HFFc6 (cell line): ENCODE data around the gene RAI1. TPM values are rescaled to one million over a fixed set of nuclear protein-coding genes. Genes with fewer than 3 reads are reported as not detected.
"Not testable (repeated sequence)": the region's sequence is repeated elsewhere in the genome, so short reads cannot be mapped to it uniquely, and the experiment has no call there.

Experiments used
- DNase-seq: peaks from one replicate; pipeline ENCODE4 v3.0.0-alpha.2; 2018
- H3K27ac Mint-ChIP-seq: 2 replicates; pipeline ENCODE4 v1.8.0; 2020; ENCODE audit warnings: mild to moderate bottlenecking, mixed read lengths
- H3K27me3 Mint-ChIP-seq: 2 replicates; pipeline ENCODE4 v1.8.0; 2021; ENCODE audit warnings: mild to moderate bottlenecking, moderate library complexity, mixed read lengths; ENCODE audit not compliant: insufficient read depth
- H3K36me3 Mint-ChIP-seq: 2 replicates; pipeline ENCODE4 v1.8.0; 2021; ENCODE audit warnings: low read depth, mixed read lengths
- H3K4me1 Mint-ChIP-seq: 2 replicates; pipeline ENCODE4 v1.8.0; 2020; ENCODE audit warnings: low read depth, mixed read lengths
- H3K4me3 Mint-ChIP-seq: 2 replicates; pipeline ENCODE4 v1.8.0; 2020; ENCODE audit warnings: mild to moderate bottlenecking, moderate library complexity, mixed read lengths
- H3K9me3 Mint-ChIP-seq: 2 replicates; pipeline ENCODE4 v1.8.0; 2020; ENCODE audit warnings: mild to moderate bottlenecking, mixed read lengths
- CTCF ChIP-seq: fragments of 200-600 bp; sonication (generic); IDR thresholded peaks from 2 replicates; pipeline ENCODE4 v1.5.0; 2021; ENCODE audit warnings: antibody characterized with exemption, mild to moderate bottlenecking
- total RNA-seq, 6 experiments: library from RNA; stranded (reverse); fragmentation: NEBNext Ultra II Directional; extraction: Animal tissue kit (Norgen Biotek cat#: 25700); gene quantifications; 2 replicates in 1 of 6; 3 replicates in 5 of 6; pipeline ENCODE4 v1.2.3, GENCODE V29; 2021

The RAI1 gene
- total RNA-seq, 6 experiments from 2014 or later = 26.9 to 29.3 (median 29.0) TPM

- peak overlapping the region; percentile 98 for H3K27ac Mint-ChIP-seq
- no peak for DNase-seq
- H3K36me3 Mint-ChIP-seq = no peaks in the 10 kb centered on the region
- H3K4me1 Mint-ChIP-seq = peaks cover 60% of the 10 kb centered on the region
- H3K9me3 Mint-ChIP-seq = no peaks in the 10 kb centered on the region
- peak overlapping the region; percentile 61 for H3K4me3 Mint-ChIP-seq
- H3K27me3 Mint-ChIP-seq = peaks cover 3% of the 10 kb centered on the region; the same call in 1 of the 2 replicates
- no peak for TF ChIP-seq CTCF
Measured at GRCh38 chr17:17684906-17685774, 3.9 kb downstream of the RAI1 start.

- TF ChIP-seq CTCF = no peak
- H3K27ac Mint-ChIP-seq = peak overlapping the region; percentile 98
- H3K36me3 Mint-ChIP-seq = no peaks in the 10 kb centered on the region
- H3K4me1 Mint-ChIP-seq = peaks cover 62% of the 10 kb centered on the region
- H3K9me3 Mint-ChIP-seq = no peaks in the 10 kb centered on the region
- peak overlapping the region; percentile 61 for H3K4me3 Mint-ChIP-seq
- peaks cover 3% of the 10 kb centered on the region; the same call in 1 of the 2 replicates for H3K27me3 Mint-ChIP-seq
- peak; percentile 83 for DNase-seq
Measured at GRCh38 chr17:17685775-17686291, 4.6 kb downstream of the RAI1 start.

GRCh38 chr17:17689312-17689711 is 8.1 kb downstream of the RAI1 start:
- H3K36me3 Mint-ChIP-seq = no peaks in the 10 kb centered on the region
- no peak overlapping the region for H3K4me3 Mint-ChIP-seq
- H3K4me1 Mint-ChIP-seq = peaks cover 82% of the 10 kb centered on the region
- H3K9me3 Mint-ChIP-seq = no peaks in the 10 kb centered on the region
- no peak for DNase-seq
- TF ChIP-seq CTCF = no peak
- peak overlapping the region; percentile 26; the same call in 1 of the 2 replicates for H3K27ac Mint-ChIP-seq
- peaks cover 3% of the 10 kb centered on the region for H3K27me3 Mint-ChIP-seq

GRCh38 chr17:17690233-17690632 is 9.0 kb downstream of the RAI1 start:
- not testable (repeated sequence) for DNase-seq, H3K27me3 Mint-ChIP-seq, H3K4me3 Mint-ChIP-seq, H3K36me3 Mint-ChIP-seq, H3K9me3 Mint-ChIP-seq
- H3K4me1 Mint-ChIP-seq = peaks cover 76% of the 10 kb centered on the region
- peak overlapping the region; percentile 98 for H3K27ac Mint-ChIP-seq

GRCh38 chr17:17691468-17692263 is 10.4 kb downstream of the RAI1 start:
- no peak for DNase-seq
- Mint-ChIP-seq H3K4me3 (no peak overlapping the region), H3K9me3 (no peaks in the 10 kb centered on the region), H3K27ac (peak overlapping the region; percentile 98), H3K4me1 (peaks cover 76% of the 10 kb centered on the region), H3K27me3 (no peaks in the 10 kb centered on the region; the same call in 1 of the 2 replicates), H3K36me3 (no peaks in the 10 kb centered on the region)
- no peak for TF ChIP-seq CTCF
